Bone marrow (tissue), 2 donors: ENCODE measurements around the gene VPS35L.
A peak's percentile ranks its signal among the peaks of the same experiment; 100 is the strongest.

ENCODE experiments used
- DNase-seq, 2 donors: peaks; one replicate each; lab custom pipeline; 2025; lab: John Stamatoyannopoulos, UW

Gene VPS35L

DNA sequence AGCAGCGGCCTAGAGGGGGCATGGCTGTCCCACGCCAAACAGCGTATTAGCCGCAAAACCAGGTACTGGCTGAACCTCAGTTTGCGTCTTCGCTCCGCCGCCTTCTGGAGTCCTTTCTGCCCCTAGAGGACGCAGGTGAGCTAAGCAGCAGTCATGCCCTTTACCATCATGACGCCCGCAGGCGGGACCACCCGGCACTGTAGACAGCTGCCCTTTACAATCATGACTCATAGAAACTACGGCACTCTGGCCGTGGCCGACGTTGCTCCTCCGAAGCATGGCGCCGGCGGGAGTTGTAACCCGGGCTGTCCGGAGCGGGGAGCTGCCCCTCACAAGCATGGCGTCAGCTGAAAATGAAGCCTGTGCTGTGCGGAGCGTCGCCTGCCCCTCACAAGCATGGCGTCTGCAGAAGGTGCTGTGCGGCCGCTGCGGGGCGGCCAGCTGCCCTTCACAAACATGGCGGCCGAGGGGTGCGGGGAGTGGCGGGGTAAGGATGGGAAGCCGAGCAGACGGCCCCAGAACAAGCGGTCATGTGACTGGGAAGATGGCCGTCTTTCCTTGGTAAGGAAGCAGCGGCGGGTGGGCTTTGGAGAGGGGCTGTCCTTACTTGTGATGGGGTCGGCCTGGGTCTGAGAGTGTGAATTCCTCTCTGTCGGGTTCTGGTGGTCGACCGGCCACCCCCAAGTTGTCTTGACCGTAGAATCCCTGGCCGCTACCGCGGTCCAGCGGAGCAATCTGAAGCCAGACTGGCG is at the start of gene VPS35L:
Gene VPS35L (plus strand): TSS at position 518 of the 752 bp plus-strand sequence. CDS start 27 bp downstream, at position 545.
- DNase-seq: peak; percentile 93 to 99

DNA sequence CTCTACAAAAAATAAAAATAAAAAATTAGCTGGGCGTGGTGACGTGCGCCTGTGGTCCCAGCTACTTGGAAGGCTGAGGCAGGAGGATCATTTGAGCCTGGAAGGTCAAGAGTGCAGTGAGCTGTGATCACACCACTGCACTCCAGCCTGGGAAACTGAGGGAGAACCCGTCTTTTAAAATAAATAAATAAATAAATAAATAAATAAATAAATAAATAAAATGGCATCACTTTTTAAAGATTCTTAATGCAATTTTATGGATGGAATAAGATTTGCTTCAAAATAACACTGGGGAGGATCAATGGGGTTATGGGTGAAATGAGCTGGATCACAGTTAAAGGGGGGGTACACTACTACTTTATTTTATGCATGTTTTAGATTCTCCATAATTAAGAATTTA is 48.5 kb upstream of the VPS35L start:
- DNase-seq: no peak

DNA sequence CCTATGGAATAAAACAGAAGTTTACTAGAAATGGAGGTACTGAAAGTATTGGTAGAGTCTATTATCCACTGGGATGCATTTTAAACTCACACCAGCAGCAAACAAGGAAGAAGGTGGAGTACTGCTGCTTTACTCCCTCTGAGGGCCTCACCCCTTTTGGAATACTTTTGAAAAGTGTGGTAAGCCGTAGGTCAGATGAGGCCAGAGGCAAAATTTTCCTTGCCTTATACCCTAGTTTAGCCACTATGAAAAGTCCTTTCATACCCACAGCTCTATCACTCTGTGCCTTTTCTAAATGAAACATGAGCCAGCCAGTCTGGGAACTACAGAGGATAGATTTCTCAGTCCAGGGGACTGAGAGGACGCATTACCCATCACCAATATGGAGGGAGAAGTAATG is 47.6 kb upstream of the VPS35L start:
- DNase-seq: no peak

DNA sequence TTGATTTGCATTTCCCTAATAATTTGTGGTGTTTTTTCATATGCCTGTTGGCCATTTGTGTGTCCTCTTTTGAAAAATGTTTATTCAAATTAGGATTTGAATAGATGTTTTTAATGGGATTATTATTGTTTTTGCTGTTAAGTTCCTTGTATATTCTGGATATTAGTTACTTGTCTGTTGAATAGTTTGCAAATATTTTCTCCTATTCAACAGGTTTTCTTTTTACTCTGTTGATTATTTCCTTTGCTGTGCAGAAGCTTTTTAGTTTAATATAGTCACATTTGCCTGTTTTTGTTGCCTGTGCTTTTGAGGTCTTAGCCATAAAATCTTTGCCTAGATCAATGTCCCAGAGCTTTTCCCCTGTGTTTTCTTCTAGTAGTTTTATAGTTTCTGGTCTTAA is 43.2 kb upstream of the VPS35L start:
- no peak for DNase-seq

DNA sequence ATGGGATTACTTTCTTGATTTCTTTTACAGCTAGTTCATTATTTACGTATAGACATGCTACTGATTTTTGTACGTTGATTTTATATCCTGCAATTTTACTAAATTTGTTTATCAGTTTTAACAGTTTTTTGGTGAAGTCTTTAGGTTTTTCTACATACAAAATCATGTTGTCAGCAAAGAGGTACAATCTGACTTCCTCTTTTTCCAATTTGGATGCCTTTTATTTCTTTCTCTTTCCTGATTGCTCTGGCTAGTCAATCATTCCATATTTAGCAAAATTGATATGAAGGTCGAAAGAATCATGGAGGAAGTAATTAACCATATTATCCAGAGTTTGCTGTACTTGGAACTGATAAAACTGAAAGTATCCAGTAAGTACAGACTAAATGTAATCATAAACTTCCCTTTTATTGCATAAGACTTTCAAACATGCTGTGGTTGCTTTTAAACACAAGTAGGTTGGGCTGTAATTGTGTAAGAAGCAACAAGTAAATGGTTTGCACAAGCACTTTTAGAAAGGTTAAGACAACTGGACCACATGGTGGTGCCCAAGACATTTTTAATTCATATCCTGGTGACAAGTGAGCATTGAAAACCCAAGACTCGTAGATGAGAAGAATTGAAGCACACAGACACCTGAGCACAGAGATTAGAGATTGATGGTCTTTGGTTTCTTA is 42.0 kb upstream of the VPS35L start:
- DNase-seq: peak in 1 of 2 donors; percentile 27

DNA sequence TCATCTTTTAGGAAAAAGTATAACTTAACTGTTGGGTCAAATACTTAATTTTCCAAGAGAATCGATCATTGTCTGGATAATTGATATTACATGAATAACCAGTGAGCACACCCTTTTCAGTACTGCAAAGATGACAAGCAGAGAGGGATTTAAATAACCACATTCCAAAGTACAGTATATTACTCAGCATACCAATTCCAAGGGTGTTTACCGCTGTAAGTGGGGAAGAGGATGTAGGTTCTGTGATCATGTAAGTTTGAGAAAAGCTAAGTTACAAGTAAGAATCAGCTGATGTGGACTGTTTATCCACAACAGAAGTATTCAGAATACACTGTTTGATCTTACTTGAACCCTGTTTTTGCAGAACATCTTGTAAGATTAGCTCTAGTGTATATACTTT is 39.7 kb upstream of the VPS35L start:
- no peak for DNase-seq

GRCh38 chr16:19517424-19518089 is 37.9 kb upstream of the VPS35L start:
- DNase-seq: no peak

DNA sequence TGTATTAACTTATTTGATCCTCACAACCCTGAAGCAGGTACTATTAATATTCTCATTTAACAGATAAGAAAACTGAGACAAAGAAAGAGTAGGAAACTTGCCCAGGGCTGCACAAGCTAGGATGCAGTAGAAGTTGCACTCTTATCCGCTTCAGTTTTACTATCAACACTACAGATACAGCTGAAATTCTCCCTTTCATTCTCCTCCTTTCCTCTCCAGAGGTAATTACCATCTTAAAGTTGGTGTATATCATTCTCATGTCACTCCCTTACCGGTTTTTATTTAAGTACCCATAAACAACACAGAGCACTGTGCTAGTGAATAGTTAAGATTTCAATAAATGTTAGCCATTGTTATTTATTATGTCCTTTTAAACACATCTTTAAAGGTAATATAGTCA is 37.1 kb upstream of the VPS35L start:
- DNase-seq: no peak

DNA sequence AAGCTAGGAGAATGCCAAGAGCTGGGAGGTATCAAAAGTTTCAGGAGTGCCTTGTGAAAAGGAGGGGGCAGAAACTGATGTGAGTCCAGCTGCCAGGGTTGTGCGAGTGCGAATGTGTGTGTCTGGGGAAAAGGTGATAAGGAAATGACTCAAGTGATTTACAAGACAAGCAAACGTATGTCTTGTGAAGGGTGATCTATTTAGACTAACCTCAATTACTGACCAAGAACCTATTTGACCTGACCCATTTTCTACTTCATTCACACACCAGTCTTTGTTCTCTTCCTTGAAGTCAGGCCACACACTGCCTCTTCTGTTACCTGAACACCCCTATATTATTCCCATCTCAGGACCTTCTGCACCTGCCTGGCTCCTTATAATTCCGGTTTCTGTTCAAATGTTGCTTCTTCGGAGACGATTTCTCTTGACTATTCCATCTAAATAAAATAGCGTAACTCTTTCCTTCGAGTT is 34.6 kb upstream of the VPS35L start:
- DNase-seq: no peak

GRCh38 chr16:19521471-19522396 is 33.8 kb upstream of the VPS35L start, which contains the start of gene GDE1:
GDE1 (minus strand) TSS chr16:19522098; CDS start chr16:19521964, 134 bp downstream.
- peak; percentile 79 to 81 for DNase-seq

DNA sequence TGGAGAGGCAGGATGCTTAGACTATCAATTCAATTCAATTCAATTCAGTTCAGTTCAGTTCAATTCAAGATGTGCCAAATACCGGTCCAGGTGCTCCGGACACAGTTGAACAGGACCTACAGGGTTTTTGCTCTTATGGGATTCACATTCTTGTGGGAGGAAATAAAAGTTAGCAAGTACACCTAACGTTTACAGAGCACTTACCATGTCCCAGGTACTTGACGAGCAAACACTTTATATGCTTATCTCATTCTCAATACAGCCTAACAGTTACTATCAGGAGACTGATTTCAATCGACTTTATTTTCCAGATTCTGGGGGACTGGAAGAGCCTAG is 33.1 kb upstream of the VPS35L start:
- DNase-seq: no peak

GRCh38 chr16:19522760-19523159 is 32.7 kb upstream of the VPS35L start:
- no peak for DNase-seq

GRCh38 chr16:19523184-19523558 is 32.3 kb upstream of the VPS35L start:
- no peak for DNase-seq

DNA sequence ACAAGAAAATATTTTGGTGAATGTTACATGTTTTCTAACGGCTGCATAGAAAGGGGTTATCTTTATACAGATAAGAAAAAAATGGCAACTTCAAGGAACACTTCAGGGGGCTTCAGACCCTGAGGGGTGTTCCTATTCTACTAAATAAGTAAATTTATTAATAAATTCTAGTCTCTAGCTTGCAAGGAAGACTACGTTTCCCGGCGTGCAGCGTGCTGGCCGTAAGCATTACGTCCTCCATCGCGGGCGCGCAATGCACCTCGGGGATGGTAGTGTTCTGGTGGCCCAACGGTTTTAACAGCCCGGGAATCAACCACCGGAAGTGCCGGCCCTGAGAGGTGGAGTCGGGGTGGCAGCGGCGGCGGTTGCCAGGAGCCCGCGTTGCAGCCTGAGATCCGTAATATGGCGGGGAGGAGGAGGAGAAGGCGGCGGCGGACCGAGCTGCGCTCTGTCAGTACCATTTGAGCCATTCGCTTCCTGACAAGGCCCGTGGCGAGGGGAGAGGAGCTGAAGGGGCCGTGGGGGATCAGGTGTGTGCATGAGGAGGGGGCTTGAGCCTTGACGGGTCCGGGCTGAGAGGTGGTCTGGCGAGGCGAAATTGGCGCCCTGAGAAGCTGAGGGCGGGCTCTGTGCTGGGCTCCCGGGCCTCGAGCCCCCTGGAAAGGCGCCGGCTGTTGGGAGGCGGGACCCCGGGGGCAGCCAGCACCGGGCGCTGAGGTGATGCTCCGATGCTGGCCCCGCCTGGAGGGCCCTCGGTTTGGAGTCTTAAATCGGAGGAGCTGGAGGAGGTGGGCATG is 31.7 kb upstream of the VPS35L start, which contains the start of gene CCP110:
Gene CCP110 (plus strand): TSS at position 384 of the 797 bp plus-strand sequence. CDS start 3,940 bp downstream, outside the sequence.
- peak; percentile 69 to 94 for DNase-seq

DNA sequence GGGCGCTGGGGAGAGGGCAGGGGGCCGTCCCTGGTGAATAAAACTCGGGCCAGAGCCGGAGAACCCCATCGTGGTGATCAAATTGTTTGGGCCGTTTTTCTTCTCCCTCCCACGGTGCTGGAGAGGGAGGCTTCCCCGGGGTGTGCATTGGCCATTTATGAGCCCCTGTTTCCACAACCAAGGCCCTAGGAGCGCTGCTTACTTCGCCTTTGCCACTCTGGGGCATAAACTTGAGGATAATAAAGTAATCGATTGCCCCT is 31.2 kb upstream of the VPS35L start:
- peak in 1 of 2 donors; percentile 26 for DNase-seq

- peak in 1 of 2 donors; percentile 31 for DNase-seq
These were observed 30.7 kb upstream of the VPS35L start for GRCh38 chr16:19524616-19525384.

GRCh38 chr16:19525385-19525723 is 30.1 kb upstream of the VPS35L start:
- DNase-seq: no peak

GRCh38 chr16:19527161-19527560 is 28.3 kb upstream of the VPS35L start:
- DNase-seq: no peak

GRCh38 chr16:19528666-19529065 is 26.8 kb upstream of the VPS35L start:
- DNase-seq: no peak

- DNase-seq: no peak
These were observed 22.9 kb upstream of the VPS35L start for GRCh38 chr16:19532601-19533000.
